CD4-positive, CD25-positive, alpha-beta regulatory T cell (primary cell): Measurements from ENCODE around the gene TNFRSF18. TPM values are rescaled to one million over a fixed set of nuclear protein-coding genes. Genes with fewer than 3 reads are reported as not detected.
A peak's percentile ranks its signal among the peaks of the same experiment; 100 is the strongest.

Experiments used
- ATAC-seq, 2 donors: fragments of 150-1000 bp; cut with Tn5 transposase; one replicate each; pipeline ENCODE4 v1.10.0; 2021; ENCODE audit warnings: low read depth in 2 of 2, moderate number of reproducible peaks in 2 of 2, moderate library complexity in 1 of 2
- DNase-seq, 3 donors: peaks; one replicate each; pipeline versions ENCODE4 v3.0.0 to v3.0.0-alpha.2; 2012 to 2022; ENCODE audit warnings: mixed read lengths in 1 of 3
- H3K27ac ChIP-seq: one replicate; pipeline ENCODE4 v1.7.0; 2013; ENCODE audit warnings: mild to moderate bottlenecking, low read length; ENCODE audit not compliant: insufficient read depth, poor library complexity, severe bottlenecking
- H3K27me3 ChIP-seq: one replicate; pipeline ENCODE4 v1.7.0; 2013; ENCODE audit warnings: low read length; ENCODE audit not compliant: control insufficient read depth, insufficient read depth
- H3K36me3 ChIP-seq: one replicate; pipeline ENCODE4 v1.7.0; 2013; ENCODE audit warnings: mild to moderate bottlenecking, low read length, moderate library complexity; ENCODE audit not compliant: control insufficient read depth, insufficient read depth
- H3K4me1 ChIP-seq: 2 replicates; pipeline ENCODE4 v1.7.0; 2013; ENCODE audit warnings: mild to moderate bottlenecking, low read length; ENCODE audit not compliant: insufficient read depth, control insufficient read depth, poor library complexity, severe bottlenecking
- H3K4me3 ChIP-seq: one replicate; pipeline ENCODE4 v1.7.0; 2013; ENCODE audit warnings: low read depth, mild to moderate bottlenecking, low read length, moderate library complexity
- H3K9me3 ChIP-seq, 2 experiments: 1 replicate in 1 of 2; 2 replicates in 1 of 2; pipeline ENCODE4 v1.7.0; 2013; ENCODE audit warnings: low read length in 2 of 2, mild to moderate bottlenecking in 1 of 2, moderate library complexity in 1 of 2; ENCODE audit not compliant: control insufficient read depth in 2 of 2
- H3K27ac Mint-ChIP-seq, 3 donors: one replicate each; pipeline ENCODE4 v1.8.0; 2020 to 2022; ENCODE audit warnings: mild to moderate bottlenecking in 3 of 3, mixed read lengths in 3 of 3, moderate library complexity in 2 of 3
- H3K27me3 Mint-ChIP-seq: one replicate; pipeline ENCODE4 v1.8.0; 2022; ENCODE audit warnings: mild to moderate bottlenecking, mixed read lengths
- H3K36me3 Mint-ChIP-seq: one replicate; pipeline ENCODE4 v1.8.0; 2020; ENCODE audit warnings: mixed read lengths
- H3K4me1 Mint-ChIP-seq, 4 donors: one replicate each; pipeline ENCODE4 v1.8.0; 2020 to 2022; ENCODE audit warnings: mixed read lengths in 4 of 4, mild to moderate bottlenecking in 1 of 4
- H3K4me3 Mint-ChIP-seq, 4 donors: one replicate each; pipeline ENCODE4 v1.8.0; 2020 to 2022; ENCODE audit warnings: mild to moderate bottlenecking in 4 of 4, mixed read lengths in 4 of 4, moderate library complexity in 3 of 4
- H3K9me3 Mint-ChIP-seq, 7 donors: one replicate each; pipeline ENCODE4 v1.8.0; 2020 to 2022; ENCODE audit warnings: mixed read lengths in 7 of 7, mild to moderate bottlenecking in 3 of 7, moderate library complexity in 2 of 7
- polyA plus RNA-seq, 4 donors: library from polyadenylated mRNA; unstranded; fragments of 300-500 nt; fragmentation: Illumina TruSeq; gene quantifications; one replicate each; pipeline ENCODE4 v1.2.3, GENCODE V29; 2021
- total RNA-seq: library from RNA; stranded (reverse); gene quantifications from one replicate; pipeline ENCODE4 v1.2.3, GENCODE V29; 2022

Gene TNFRSF18
- total RNA-seq (47.8 TPM), polyA plus RNA-seq (10 to 100 TPM; 17.4 to 54.5 (median 25.2) TPM)

- DNase-seq = peak in 2 of 3 donors; percentile 45 to 60
- H3K4me3 Mint-ChIP-seq = peak within 1 kb of the TSS; percentile 70 to 91 (median 78)
- peaks cover 54% of the 10 kb centered on the region for H3K4me1 ChIP-seq
- H3K27me3 ChIP-seq = no peaks in the 10 kb centered on the region
- H3K4me3 ChIP-seq = no peak within 1 kb of the TSS
- no peak for ATAC-seq
- peak within 1 kb of the TSS; percentile 88 for H3K27ac ChIP-seq
- H3K36me3 ChIP-seq = no peaks in the 10 kb centered on the region
- no peaks in the 10 kb centered on the region for H3K9me3 Mint-ChIP-seq
- H3K27me3 Mint-ChIP-seq = peaks cover 7% of the 10 kb centered on the region
- H3K36me3 Mint-ChIP-seq = no peaks in the 10 kb centered on the region
- H3K27ac Mint-ChIP-seq = peak within 1 kb of the TSS in 2 of 3 donors; percentile 74 to 75
- no peaks in the 10 kb centered on the region for H3K9me3 ChIP-seq
- peaks cover 0 to 31% (median 12%) of the 10 kb centered on the region in 4 donors for H3K4me1 Mint-ChIP-seq
Measured at GRCh38 chr1:1206376-1206965, at the start of gene TNFRSF18. Gene TNFRSF18, minus strand, starts transcription at chr1:1206592. Its CDS starts 21 bp downstream, at chr1:1206571.

GRCh38 chr1:1255611-1256010, 49.2 kb upstream of the TNFRSF18 start:
- Mint-ChIP-seq H3K9me3 (no peaks in the 10 kb centered on the region), H3K4me3 (no peak overlapping the region), H3K4me1 (peaks cover 0 to 20% (median 8%) of the 10 kb centered on the region in 4 donors), H3K36me3 (peaks cover 10% of the 10 kb centered on the region), H3K27me3 (no peaks in the 10 kb centered on the region), H3K27ac (no peak overlapping the region)
- no peak overlapping the region for H3K4me3 ChIP-seq
- DNase-seq (no peak), ATAC-seq (no peak)
- no peak overlapping the region for H3K27ac ChIP-seq
- H3K36me3 ChIP-seq = peaks cover 34% of the 10 kb centered on the region
- H3K27me3 ChIP-seq = no peaks in the 10 kb centered on the region
- peaks cover 9% of the 10 kb centered on the region for H3K4me1 ChIP-seq
- H3K9me3 ChIP-seq = no peaks in the 10 kb centered on the region

- H3K27ac ChIP-seq = no peak overlapping the region
- ATAC-seq = no peak
- no peak overlapping the region for H3K4me3 Mint-ChIP-seq
- no peaks in the 10 kb centered on the region for H3K27me3 Mint-ChIP-seq
- peaks cover 10% of the 10 kb centered on the region for H3K36me3 Mint-ChIP-seq
- no peak overlapping the region for H3K27ac Mint-ChIP-seq
- peaks cover 29% of the 10 kb centered on the region for H3K36me3 ChIP-seq
- H3K27me3 ChIP-seq = no peaks in the 10 kb centered on the region
- no peaks in the 10 kb centered on the region for H3K9me3 Mint-ChIP-seq
- no peak for DNase-seq
- peaks cover 14% of the 10 kb centered on the region for H3K4me1 ChIP-seq
- no peaks in the 10 kb centered on the region for H3K9me3 ChIP-seq
- H3K4me1 Mint-ChIP-seq = peaks cover 0 to 21% (median 9%) of the 10 kb centered on the region in 4 donors
- no peak overlapping the region for H3K4me3 ChIP-seq
Measured at GRCh38 chr1:1255078-1255477, 48.7 kb upstream of the TNFRSF18 start.

GRCh38 chr1:1254667-1254998, 48.2 kb upstream of the TNFRSF18 start:
- H3K27me3 Mint-ChIP-seq = no peaks in the 10 kb centered on the region
- peaks cover 0 to 20% (median 9%) of the 10 kb centered on the region in 4 donors for H3K4me1 Mint-ChIP-seq
- Histone ChIP-seq H3K27ac (no peak overlapping the region), H3K9me3 (no peaks in the 10 kb centered on the region), H3K36me3 (peaks cover 25% of the 10 kb centered on the region), H3K4me3 (no peak overlapping the region), H3K27me3 (no peaks in the 10 kb centered on the region), H3K4me1 (peaks cover 16% of the 10 kb centered on the region)
- H3K36me3 Mint-ChIP-seq = peaks cover 10% of the 10 kb centered on the region
- no peak for ATAC-seq
- H3K27ac Mint-ChIP-seq = no peak overlapping the region
- H3K9me3 Mint-ChIP-seq = no peaks in the 10 kb centered on the region
- no peak for DNase-seq
- no peak overlapping the region for H3K4me3 Mint-ChIP-seq

DNA sequence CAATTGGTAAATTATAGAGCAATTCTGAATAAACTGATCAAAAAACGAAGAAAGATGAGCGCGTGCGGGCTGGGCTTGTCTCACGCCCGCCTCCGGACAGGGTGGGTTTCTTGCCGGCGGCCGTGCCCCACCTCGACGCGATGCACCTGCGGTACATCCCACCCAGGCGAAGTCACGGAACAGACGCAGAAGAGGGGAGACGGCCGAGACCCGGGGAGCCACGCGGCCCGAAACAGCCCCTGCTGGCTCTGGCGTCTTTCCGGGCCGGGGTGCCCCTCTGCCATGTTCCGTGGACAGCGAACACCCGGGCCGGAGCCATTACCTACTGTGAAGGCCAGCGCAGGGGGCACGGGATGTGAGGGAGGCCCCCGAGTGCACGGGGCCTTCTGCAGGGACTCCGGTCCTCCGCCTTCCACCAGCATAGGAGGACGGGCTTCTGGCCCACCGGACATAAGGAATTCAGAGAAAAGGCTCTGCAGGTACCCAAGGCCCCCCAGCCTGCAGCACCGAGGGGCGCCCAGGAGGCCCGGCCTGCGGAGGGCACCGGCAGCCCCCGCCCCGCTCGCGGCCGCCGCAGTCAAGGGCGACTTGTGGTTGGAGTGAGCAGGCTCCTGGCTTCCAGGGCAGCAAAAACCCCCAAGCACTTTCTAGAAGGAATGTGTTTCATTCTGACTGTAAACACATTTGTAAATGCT, 47.7 kb upstream of the TNFRSF18 start:
- no peaks in the 10 kb centered on the region for H3K9me3 Mint-ChIP-seq
- Histone ChIP-seq H3K9me3 (no peaks in the 10 kb centered on the region), H3K27ac (no peak overlapping the region), H3K4me3 (no peak overlapping the region), H3K27me3 (no peaks in the 10 kb centered on the region), H3K36me3 (peaks cover 23% of the 10 kb centered on the region), H3K4me1 (peaks cover 16% of the 10 kb centered on the region)
- ATAC-seq (no peak), DNase-seq (no peak)
- peaks cover 0 to 22% (median 9%) of the 10 kb centered on the region in 4 donors for H3K4me1 Mint-ChIP-seq
- peaks cover 10% of the 10 kb centered on the region for H3K36me3 Mint-ChIP-seq
- H3K27ac Mint-ChIP-seq = no peak overlapping the region
- H3K27me3 Mint-ChIP-seq = no peaks in the 10 kb centered on the region
- no peak overlapping the region for H3K4me3 Mint-ChIP-seq

DNA sequence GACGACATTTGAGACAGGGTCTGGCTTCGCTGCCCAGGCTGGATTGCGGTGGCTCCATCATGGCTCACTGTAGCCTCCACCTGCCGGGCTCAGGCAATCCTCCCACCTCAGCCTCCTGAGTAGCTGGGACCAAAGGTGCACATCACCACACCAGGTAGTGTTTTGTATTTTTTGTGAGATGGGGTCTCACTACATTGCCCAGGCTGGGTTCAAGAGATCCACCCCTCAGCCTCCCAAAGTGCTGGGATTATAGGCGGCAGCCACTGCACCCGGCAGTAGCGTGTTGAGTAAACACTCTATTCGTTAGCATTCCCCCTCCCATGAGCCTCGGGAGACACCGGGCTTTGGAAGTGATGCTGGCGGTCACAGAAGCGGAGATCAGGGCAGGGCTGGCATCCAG, 46.9 kb upstream of the TNFRSF18 start:
- Mint-ChIP-seq H3K4me1 (peaks cover 0 to 22% (median 9%) of the 10 kb centered on the region in 4 donors), H3K9me3 (no peaks in the 10 kb centered on the region), H3K27ac (no peak overlapping the region), H3K36me3 (peaks cover 10% of the 10 kb centered on the region), H3K27me3 (no peaks in the 10 kb centered on the region), H3K4me3 (no peak overlapping the region)
- no peak for ATAC-seq
- Histone ChIP-seq H3K9me3 (no peaks in the 10 kb centered on the region), H3K4me1 (peaks cover 16% of the 10 kb centered on the region), H3K4me3 (no peak overlapping the region), H3K36me3 (peaks cover 19% of the 10 kb centered on the region), H3K27me3 (no peaks in the 10 kb centered on the region), H3K27ac (no peak overlapping the region)
- no peak for DNase-seq

GRCh38 chr1:1250786-1251284, 44.4 kb upstream of the TNFRSF18 start:
- Mint-ChIP-seq H3K4me3 (peak overlapping the region in 3 of 4 donors; percentile 40 to 73 (median 64)), H3K36me3 (peaks cover 5% of the 10 kb centered on the region), H3K27me3 (peaks cover 4% of the 10 kb centered on the region), H3K27ac (peak overlapping the region in 2 of 3 donors; percentile 66 to 85), H3K9me3 (no peaks in the 10 kb centered on the region), H3K4me1 (peaks cover 0 to 22% (median 6%) of the 10 kb centered on the region in 4 donors)
- ATAC-seq (peak; percentile 83 to 88), DNase-seq (peak; percentile 61 to 88 (median 72))
- H3K27me3 ChIP-seq = no peaks in the 10 kb centered on the region
- peaks cover 19% of the 10 kb centered on the region for H3K4me1 ChIP-seq
- H3K4me3 ChIP-seq = no peak overlapping the region
- H3K9me3 ChIP-seq = no peaks in the 10 kb centered on the region
- peaks cover 12% of the 10 kb centered on the region for H3K36me3 ChIP-seq
- peak overlapping the region; percentile 73 for H3K27ac ChIP-seq
